Astrocyte of the spinal cord (primary cell): ENCODE data around the gene HPX.

Experiments used
- DNase-seq: peaks from one replicate; pipeline ENCODE4 v3.0.0; 2011; ENCODE audit warnings: low read depth, low spot score
- H3K4me3 ChIP-seq: 2 replicates; pipeline ENCODE4 v1.5.1; 2011; ENCODE audit warnings: low read depth, mild to moderate bottlenecking, low read length, moderate library complexity
- CTCF ChIP-seq: IDR thresholded peaks from 2 replicates; pipeline ENCODE4 v1.5.1; 2012; ENCODE audit warnings: low read depth, mild to moderate bottlenecking, low read length, inconsistent platforms
- in situ Hi-C: cut with HindIII; loops from 2 replicates; pipeline ENCODE4 v1.10.0; 2017; ENCODE audit warnings: low sequenced_read_pairs

HPX gene

GRCh38 chr11:6453152-6453551 is 12.4 kb upstream of the HPX start:
- H3K4me3 ChIP-seq: no peak overlapping the region
- no peak for DNase-seq
- TF ChIP-seq CTCF: no peak
- in situ Hi-C loops: no loop called here

DNA sequence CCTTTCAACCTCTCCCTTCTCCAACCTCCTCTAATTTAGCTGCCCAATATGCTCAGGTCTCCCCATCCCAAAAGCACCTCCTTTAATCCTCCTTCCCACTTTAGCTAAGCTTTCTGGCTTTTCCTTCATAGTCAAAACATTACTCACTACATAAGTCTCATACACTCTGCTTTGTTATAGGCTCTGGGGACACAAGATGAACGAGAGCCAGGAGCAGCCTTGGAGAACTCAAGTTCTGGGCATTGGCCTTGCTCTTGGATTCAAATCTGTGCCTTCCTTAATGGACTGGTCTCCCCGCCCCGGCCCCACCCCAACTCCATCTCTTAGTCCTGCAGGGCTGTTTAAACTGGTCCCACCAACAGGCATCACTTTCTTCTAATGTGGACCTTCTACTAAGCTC is 11.4 kb upstream of the HPX start:
- no peak overlapping the region for H3K4me3 ChIP-seq
- in situ Hi-C loops: no loop called here
- no peak for TF ChIP-seq CTCF
- no peak for DNase-seq

DNA sequence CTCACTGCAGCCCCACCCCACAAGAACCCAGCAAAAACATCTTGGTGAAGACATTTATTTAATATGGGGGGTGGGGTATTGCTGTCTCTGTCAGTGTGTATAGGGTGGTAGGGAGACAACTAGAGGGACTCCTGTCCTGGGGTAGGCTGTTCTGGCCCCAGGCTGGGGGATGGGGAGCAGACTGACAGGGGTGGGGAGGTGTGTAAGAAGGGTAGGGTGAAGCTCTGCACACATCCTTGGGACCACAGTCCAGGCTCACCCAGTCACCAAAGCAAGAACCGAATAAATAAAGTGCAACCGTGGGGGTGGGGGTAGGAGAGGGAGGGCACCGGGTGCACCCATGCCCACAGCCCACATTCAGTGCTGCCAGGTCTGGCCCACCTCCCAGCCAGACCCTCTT is 7.8 kb upstream of the HPX start:
- no peak overlapping the region for H3K4me3 ChIP-seq
- in situ Hi-C loops: no loop called here
- TF ChIP-seq CTCF: no peak
- no peak for DNase-seq

GRCh38 chr11:6443269-6444003 is 2.6 kb upstream of the HPX start:
- DNase-seq: peak; percentile 56
- H3K4me3 ChIP-seq: no peak overlapping the region
- TF ChIP-seq CTCF: peak; percentile 96
- in situ Hi-C loops: no loop called here

- TF ChIP-seq CTCF: no peak
Observed at GRCh38 chr11:6442441-6442840, 1.7 kb upstream of the HPX start.

DNA sequence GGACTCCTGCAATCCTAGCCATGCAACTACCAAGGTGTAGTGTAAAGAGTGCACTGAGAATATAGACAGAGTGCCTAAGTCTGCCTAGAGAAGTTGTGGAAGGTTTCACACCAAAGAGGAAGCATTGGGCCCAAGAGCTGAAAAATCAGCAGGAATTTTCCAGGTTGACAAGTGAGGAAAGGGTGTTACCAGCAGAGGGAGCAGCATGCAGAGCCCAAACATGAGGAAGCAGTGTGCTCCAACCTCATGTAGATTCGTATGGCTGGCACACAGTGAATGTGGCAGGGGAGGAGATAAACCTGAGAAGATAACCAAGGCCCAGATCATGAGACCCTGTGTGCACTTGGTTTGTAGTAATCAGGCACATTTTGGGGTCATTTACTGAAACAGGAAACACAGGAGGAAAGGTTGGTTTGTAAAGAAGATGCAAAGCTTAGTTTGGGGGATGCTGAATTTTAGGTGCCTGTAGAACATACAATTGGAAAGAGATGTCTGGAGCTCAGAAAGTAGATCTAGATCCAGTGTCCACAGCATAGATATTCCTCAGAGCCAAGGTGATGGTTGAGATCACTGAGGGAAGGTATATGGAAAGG is 1.7 kb downstream of the HPX start:
- peak; percentile 40 for DNase-seq
- in situ Hi-C loops: no loop called here
- TF ChIP-seq CTCF: peak; percentile 79
- H3K4me3 ChIP-seq: no peak overlapping the region

More at GRCh38 chr11:6442441-6442840, 1.7 kb upstream of the HPX start:
- in situ Hi-C loops: no loop called here
- H3K4me3 ChIP-seq: no peak overlapping the region
- DNase-seq: no peak
